VCaP (cell line): Measurements from ENCODE around the gene C1QTNF1.

ENCODE experiments used
- H3K27ac ChIP-seq: fragments of 450-650 bp; 2 replicates; pipeline ENCODE4 v1.5.1; 2017
- CTCF ChIP-seq: fragments of 450-650 bp; conservative IDR thresholded peaks from 2 replicates; pipeline ENCODE4 v1.5.1; 2017; ENCODE audit warnings: mild to moderate bottlenecking, moderate library complexity

Gene C1QTNF1

GRCh38 chr17:79090443-79091225, 66.7 kb downstream of the C1QTNF1 start:
- no peak for TF ChIP-seq CTCF
- H3K27ac ChIP-seq = no peak overlapping the region

GRCh38 chr17:79091226-79091670, 67.3 kb downstream of the C1QTNF1 start:
- no peak for TF ChIP-seq CTCF
- no peak overlapping the region for H3K27ac ChIP-seq

- no peak for TF ChIP-seq CTCF
Measured at GRCh38 chr17:79092567-79092966, 68.6 kb downstream of the C1QTNF1 start.

GRCh38 chr17:79093270-79093669, 69.3 kb downstream of the C1QTNF1 start:
- H3K27ac ChIP-seq = no peak overlapping the region
- no peak for TF ChIP-seq CTCF

More at GRCh38 chr17:79092567-79092966, 68.6 kb downstream of the C1QTNF1 start:
- H3K27ac ChIP-seq = no peak overlapping the region

- no peak overlapping the region for H3K27ac ChIP-seq
- no peak for TF ChIP-seq CTCF
Measured at GRCh38 chr17:79094261-79094660, 70.3 kb downstream of the C1QTNF1 start.

- no peak overlapping the region for H3K27ac ChIP-seq
- no peak for TF ChIP-seq CTCF
Measured at GRCh38 chr17:79095345-79096055, 71.5 kb downstream of the C1QTNF1 start.

GRCh38 chr17:79096477-79096876, 72.5 kb downstream of the C1QTNF1 start:
- TF ChIP-seq CTCF = no peak
- no peak overlapping the region for H3K27ac ChIP-seq
